ENCODE results near the gene NID1.

NID1 gene, protein sequence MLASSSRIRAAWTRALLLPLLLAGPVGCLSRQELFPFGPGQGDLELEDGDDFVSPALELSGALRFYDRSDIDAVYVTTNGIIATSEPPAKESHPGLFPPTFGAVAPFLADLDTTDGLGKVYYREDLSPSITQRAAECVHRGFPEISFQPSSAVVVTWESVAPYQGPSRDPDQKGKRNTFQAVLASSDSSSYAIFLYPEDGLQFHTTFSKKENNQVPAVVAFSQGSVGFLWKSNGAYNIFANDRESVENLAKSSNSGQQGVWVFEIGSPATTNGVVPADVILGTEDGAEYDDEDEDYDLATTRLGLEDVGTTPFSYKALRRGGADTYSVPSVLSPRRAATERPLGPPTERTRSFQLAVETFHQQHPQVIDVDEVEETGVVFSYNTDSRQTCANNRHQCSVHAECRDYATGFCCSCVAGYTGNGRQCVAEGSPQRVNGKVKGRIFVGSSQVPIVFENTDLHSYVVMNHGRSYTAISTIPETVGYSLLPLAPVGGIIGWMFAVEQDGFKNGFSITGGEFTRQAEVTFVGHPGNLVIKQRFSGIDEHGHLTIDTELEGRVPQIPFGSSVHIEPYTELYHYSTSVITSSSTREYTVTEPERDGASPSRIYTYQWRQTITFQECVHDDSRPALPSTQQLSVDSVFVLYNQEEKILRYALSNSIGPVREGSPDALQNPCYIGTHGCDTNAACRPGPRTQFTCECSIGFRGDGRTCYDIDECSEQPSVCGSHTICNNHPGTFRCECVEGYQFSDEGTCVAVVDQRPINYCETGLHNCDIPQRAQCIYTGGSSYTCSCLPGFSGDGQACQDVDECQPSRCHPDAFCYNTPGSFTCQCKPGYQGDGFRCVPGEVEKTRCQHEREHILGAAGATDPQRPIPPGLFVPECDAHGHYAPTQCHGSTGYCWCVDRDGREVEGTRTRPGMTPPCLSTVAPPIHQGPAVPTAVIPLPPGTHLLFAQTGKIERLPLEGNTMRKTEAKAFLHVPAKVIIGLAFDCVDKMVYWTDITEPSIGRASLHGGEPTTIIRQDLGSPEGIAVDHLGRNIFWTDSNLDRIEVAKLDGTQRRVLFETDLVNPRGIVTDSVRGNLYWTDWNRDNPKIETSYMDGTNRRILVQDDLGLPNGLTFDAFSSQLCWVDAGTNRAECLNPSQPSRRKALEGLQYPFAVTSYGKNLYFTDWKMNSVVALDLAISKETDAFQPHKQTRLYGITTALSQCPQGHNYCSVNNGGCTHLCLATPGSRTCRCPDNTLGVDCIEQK
- 0 to 0.15 (median 0.04) reads per million in 4 donors for total RNA-seq

- peak in 4 of 5 donors; percentile 3 to 22 (median 18) for DNase-seq
Observed at GRCh38 chr1:236064674-236065508, at the start of gene NID1. NID1 (minus strand) TSS chr1:236065090; CDS start chr1:236065079, 11 bp downstream.

- DNase-seq = no peak
Observed at GRCh38 chr1:236114076-236114747, 49.3 kb upstream of the NID1 start.

- no peak for DNase-seq
Observed at GRCh38 chr1:236113324-236114032, 48.6 kb upstream of the NID1 start.

GRCh38 chr1:236112332-236112627 lies 47.4 kb upstream of the NID1 start:
- DNase-seq = no peak

DNA sequence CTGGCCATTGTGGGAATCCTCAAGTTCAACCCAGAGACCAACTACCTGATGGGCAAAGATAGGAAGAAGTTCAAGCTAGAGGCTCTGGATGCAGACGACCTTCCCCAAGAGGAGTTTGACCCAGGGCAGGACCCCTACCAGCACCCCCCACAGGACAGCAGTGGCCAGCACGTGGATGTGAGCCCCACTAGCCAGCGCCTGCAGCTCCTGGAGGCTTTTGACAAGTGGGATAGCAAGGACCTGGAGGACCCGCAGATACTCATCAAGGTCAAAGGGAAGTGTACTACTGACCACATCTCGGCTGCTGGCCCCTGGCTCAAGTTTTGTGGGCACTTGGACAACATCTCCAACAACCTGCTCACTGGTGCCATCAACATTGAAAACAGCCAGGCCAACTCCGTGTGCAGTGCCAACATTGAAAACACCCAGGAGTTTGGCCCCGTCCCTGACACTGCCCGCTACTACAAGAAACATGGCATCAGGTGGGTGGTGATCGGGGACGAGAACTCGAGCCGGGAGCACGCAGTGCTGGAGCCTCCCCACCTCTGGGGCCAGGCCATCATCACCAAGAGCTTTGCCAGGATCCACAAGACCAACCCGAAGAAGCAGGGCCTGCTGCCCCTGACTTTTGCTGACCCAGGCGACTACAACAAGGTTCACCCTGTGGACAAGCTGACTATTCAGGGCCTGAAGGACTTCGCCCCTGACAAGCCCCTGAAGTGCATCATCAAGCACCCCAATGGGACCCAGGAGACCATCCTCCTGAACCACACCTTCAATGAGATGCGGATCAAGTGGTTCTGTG lies 46.8 kb upstream of the NID1 start:
- DNase-seq = no peak

DNA sequence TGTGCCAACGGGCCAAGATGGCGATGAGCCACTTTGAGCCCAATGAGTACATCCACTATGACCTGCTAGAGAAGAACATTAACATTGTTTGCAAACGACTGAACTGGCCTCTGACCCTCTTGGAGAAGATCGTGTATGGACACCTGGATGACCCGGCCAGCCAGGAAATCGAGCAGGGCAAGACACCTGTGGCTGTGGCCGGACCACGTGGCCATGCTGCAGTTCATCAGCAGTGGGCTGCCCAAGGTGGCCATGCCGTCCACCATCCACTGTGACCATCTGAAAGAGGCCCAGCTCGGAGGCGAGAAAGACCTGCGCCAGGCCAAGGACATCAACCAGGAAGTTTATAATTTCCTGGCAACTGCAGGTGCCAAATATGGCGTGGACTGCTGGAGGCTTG lies 45.2 kb upstream of the NID1 start:
- no peak for DNase-seq

GRCh38 chr1:236108027-236108648 lies 43.2 kb upstream of the NID1 start:
- no peak for DNase-seq

DNA sequence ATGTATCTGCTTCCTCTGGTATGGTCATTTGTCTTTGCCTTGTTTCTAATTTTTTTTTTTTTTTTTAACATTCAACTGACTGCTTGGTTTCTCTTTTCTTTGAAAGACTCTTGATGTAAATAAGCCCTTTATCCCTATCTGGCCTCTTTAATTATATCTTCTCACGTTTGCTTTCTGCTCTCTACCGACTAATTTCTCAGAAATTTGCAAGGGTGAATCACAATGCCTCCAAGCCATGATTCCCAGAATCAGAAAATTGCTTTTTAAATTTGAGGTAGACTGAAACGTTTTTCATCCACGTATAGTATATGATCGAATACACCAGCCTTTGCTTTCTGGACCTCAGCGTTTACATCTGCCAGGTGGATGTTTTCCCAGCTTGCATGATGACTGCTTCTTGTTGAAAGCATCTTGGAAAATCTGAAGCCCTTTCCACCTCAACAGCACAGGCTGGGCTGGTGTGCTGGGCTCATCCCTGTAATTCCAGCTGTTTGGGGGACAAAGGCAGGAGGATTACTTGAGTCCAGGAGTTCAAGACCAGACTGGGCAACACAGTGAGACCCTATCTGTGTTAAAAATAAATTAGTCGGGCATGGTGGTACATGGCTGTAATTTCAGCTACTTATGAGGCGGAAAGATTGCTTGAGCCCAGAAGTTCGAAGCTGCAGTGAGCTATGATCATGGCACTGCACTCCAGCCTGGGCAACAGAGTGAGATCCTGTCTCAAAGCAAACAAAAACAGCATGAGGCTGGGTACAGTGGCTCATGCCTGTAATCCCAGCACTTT lies 42.4 kb upstream of the NID1 start:
- no peak for DNase-seq

DNA sequence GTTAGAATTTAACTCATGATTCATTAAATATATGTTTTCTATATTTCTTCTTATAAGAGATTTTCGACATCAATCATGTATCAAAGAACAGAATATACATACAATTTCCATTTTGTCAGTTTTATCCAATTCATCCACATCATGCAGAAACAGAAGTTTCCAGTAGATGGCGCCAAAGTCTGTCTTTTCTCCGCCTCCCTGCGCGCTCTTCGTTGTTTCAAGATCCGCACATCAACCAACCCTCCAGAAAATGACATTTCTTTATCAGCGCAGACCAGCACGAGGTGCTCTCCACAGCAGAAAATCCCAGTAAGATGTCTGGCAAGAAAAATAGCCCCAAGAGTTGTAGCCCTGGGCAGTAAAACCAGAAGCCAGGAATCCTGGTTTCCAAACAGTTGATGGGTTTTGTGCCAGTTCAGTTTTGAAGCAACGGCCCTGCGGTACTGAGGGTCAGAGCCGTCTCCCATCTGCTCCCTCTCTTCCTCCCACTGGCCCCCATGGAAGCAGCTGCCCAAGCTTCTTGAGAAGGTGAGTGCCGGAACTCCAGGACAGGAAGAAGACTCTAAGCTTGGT lies 38.8 kb upstream of the NID1 start:
- DNase-seq = peak in 4 of 5 donors; percentile 35 to 56 (median 46)

DNA sequence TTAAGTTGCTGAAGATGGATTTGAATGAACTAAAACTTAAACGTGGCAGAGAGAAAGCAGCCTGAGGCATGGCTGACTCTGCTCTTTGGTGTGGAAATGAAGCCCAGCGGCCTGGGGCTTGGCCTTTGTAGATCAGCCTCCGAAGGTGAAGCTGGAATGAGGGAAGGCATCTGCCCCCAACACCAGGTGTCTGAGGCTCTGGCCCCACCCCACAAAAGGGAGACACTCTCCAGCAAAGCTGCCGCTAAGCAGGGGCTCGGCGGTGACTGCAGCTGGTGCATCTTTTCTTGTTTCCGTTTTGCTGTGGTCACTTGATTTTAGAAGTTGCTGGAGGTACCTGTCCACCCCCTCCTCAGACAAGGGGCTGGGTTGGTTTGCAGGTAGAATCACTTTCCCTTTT lies 38.2 kb upstream of the NID1 start:
- no peak for DNase-seq

- no peak for DNase-seq
Observed at GRCh38 chr1:236102611-236103010, 37.7 kb upstream of the NID1 start.

GRCh38 chr1:236101233-236102200 lies 36.6 kb upstream of the NID1 start:
- no peak for DNase-seq

DNA sequence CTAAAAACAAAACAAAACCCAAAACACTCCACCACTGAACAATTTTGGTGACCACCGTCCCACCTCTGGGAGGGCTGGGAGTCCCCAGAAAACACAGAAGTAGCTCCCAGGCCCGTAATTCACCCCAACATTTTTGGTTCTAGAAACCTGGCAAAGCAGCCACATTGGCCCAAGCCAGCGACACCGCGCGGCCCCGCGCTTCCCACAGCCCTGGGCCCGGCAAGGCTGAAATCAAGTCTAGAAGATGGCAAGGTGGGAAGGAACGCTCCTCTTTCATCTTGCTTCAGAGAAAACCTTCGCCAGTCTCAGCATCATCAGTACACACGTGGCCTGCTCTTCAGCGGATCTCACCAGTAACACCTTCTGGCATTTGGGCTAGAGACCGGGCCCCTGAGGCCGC lies 35.9 kb upstream of the NID1 start:
- no peak for DNase-seq

DNA sequence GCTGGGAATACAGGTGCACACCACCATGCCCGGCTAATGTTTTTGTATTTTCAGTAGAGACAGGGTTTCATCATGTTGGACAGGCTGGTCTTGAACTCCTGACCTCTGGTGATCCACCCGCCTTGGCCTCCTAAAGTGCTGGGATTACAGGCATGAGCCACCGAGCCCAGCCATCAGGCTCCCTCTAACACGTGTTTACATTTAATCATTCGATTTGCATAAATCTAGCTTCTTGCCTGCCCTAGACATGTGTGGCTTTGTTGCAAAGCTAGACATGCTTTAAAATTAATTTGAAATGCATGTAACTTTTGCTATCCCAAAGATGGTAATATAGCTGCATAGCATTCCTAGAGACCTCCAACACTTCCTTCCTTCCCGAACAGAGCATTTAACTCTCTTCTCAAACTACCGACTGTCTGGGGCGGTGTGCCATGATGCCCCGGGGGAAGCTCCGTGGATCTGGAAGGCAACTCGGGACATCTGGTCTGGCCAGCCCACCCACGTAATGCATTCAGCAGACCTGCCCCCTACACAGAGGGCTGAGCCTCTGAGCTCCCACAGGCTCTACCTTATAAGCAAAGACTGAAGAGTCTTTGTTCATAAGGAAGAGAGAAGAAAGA lies 34.6 kb upstream of the NID1 start:
- no peak for DNase-seq

GRCh38 chr1:236098267-236098666 lies 33.4 kb upstream of the NID1 start:
- DNase-seq = no peak

DNA sequence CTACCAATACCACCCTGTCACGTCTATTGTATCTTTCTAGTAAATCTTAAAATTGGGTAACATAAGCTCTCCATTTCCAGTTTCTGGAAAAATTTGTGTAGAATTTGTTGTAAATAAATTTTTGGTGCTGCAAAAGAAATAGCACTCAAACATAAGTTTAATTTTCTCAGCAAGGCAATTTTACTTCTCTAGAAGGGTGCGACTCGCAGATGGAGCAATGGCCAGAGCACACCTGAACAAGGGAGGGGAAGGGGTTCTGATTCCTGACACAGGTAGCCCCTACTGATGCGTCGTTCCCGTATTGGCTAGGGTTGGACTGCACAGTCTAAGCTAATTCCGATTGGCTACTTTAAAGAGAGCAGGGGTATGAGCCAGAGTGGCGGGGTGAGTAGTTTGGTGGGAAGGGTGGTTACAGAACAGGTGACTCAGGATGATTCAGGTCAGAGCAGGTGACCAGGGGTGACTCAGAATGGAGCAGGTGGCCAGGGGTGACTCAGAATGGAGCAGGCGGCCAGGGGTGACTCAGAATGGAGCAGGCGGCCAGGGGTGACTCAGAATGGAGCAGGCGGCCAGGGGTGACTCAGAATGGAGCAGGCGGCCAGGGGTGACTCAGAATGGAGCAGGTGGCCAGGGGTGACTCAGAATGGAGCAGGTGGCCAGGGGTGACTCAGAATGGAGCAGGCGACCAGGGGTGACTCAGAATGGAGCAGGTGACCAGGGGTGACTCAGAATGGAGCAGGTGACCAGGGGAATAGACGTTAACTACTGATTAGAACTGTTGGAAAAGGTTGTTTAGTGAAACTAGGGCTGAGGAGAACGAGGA lies 32.0 kb upstream of the NID1 start:
- DNase-seq = peak; percentile 49 to 100 (median 87)

Data from T-helper 1 cell (primary cell).